ENCODE results near the gene PGM2. TPM values are rescaled to one million over a fixed set of nuclear protein-coding genes. Genes with fewer than 3 reads are reported as not detected.

PGM2 gene
- total and polyA plus RNA-seq, 4 donors: 4.0 to 11.9 (median 7.9) TPM

- H3K4me3 ChIP-seq (ENCODE audit: low read depth in 1 of 3, low read length in 3 of 3): no peak overlapping the region
These were observed 9.8 kb upstream of the PGM2 start for GRCh38 chr4:37816719-37817118.

More at GRCh38 chr4:37816719-37817118, 9.8 kb upstream of the PGM2 start:
- TF ChIP-seq MAX (IDR thresholded peaks at IDR 0.05) (no peak), HNF4A (conservative IDR thresholded peaks at IDR 0.05) (no peak), GABPA (IDR thresholded peaks at IDR 0.05 in 1 of 2, conservative IDR thresholded peaks at IDR 0.05 in 1 of 2) (no peak), NR2F2 (IDR thresholded peaks at IDR 0.05) (no peak), REST (IDR thresholded peaks at IDR 0.05) (no peak), YY1 (IDR thresholded peaks at IDR 0.05) (no peak), CTCF (IDR thresholded peaks at IDR 0.05; ENCODE audit: low read depth, low read length, missing input control) (no peak), EGR1 (IDR thresholded peaks at IDR 0.05; ENCODE audit: low read depth in 2 of 2) (no peak), RAD21 (IDR thresholded peaks at IDR 0.05) (no peak), RXRA (IDR thresholded peaks at IDR 0.05) (no peak), SP1 (IDR thresholded peaks at IDR 0.05) (no peak), FOXA1 (IDR thresholded peaks at IDR 0.05) (no peak), JUND (IDR thresholded peaks at IDR 0.05) (no peak), ZBTB33 (IDR thresholded peaks at IDR 0.05) (no peak), TAF1 (conservative IDR thresholded peaks at IDR 0.05) (no peak), ATF3 (IDR thresholded peaks at IDR 0.05) (no peak), FOXA2 (IDR thresholded peaks at IDR 0.05) (no peak), HNF4G (IDR thresholded peaks at IDR 0.05) (no peak)
- Histone ChIP-seq H3K9me3 (ENCODE audit: control insufficient read depth in 4 of 4, low read length in 3 of 4) (no peaks in the 10 kb centered on the region), H3K27ac (ENCODE audit: low read depth in 1 of 2, low read length in 2 of 2) (no peak overlapping the region), H3K27me3 (ENCODE audit: control insufficient read depth in 4 of 4, insufficient read depth in 4 of 4, low read length in 3 of 4) (no peaks in the 10 kb centered on the region), H3K36me3 (ENCODE audit: control insufficient read depth in 4 of 4, insufficient read depth in 3 of 4, low read depth in 1 of 4, low read length in 3 of 4) (no peaks in the 10 kb centered on the region), H3K4me1 (ENCODE audit: control insufficient read depth in 4 of 4, insufficient read depth in 4 of 4, low read length in 3 of 4) (peaks cover 0 to 23% (median 16%) of the 10 kb centered on the region in 4 donors), H3K9ac (ENCODE audit: low read depth in 1 of 2, low read length in 2 of 2) (no peak overlapping the region)
- 69% methylated on average over 3 of the region's 3 CpGs for WGBS
- no peak for DNase-seq (ENCODE audit: low spot score)

Data from liver (tissue), 9 donors.